Epidermal melanocyte (primary cell): ENCODE results near the gene OR4E1.
"Not testable (repeated sequence)": the region's sequence is repeated elsewhere in the genome, so short reads cannot be mapped to it uniquely, and the experiment has no call there.

Source experiments
- DNase-seq: peaks from one replicate; pipeline ENCODE4 v3.0.0; 2011; ENCODE audit warnings: low spot score; ENCODE audit not compliant: insufficient read length

OR4E1 gene

GRCh38 chr14:21653331-21653885 lies 20.2 kb downstream of the OR4E1 start, which contains the start of gene OR4E2:
Gene OR4E2 (plus strand): TSS chr14:21653835. CDS start chr14:21665083, 11,248 bp downstream.
- no peak for DNase-seq

GRCh38 chr14:21652209-21652808 lies 21.3 kb downstream of the OR4E1 start:
- DNase-seq, result no peak

- no peak for DNase-seq
Observed at GRCh38 chr14:21647380-21647779, 26.2 kb downstream of the OR4E1 start.

DNA sequence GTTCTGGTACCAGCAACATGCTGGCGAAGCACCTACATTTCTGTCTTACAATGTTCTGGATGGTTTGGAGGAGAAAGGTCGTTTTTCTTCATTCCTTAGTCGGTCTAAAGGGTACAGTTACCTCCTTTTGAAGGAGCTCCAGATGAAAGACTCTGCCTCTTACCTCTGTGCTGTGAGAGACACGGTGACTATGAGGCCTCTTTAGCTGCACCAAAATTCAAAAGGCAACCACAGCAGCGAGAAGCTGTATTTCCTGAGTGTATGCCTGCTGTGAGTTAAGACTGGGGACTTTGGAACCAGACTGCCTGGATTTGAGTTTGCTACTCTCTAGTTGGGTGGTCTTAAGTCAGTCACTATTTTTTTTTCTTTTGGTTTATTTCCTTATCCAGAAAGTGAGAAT lies 30.2 kb downstream of the OR4E1 start:
- DNase-seq, result no peak

DNA sequence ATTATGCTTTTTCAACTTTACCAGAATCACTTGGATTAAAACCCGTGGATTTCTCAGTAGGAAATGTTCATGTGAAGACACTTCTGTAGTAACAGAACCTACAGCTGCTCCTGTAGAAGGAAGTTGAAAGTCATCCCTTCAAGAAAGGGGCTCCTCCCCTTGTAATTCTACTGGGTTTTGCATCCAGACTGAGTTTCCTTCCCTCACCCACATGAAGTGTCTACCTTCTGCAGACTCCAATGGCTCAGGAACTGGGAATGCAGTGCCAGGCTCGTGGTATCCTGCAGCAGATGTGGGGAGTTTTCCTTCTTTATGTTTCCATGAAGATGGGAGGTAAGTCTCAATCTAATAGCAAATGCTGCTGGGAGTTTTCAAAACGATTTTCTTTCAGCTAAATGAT lies 30.9 kb downstream of the OR4E1 start:
- no peak for DNase-seq

DNA sequence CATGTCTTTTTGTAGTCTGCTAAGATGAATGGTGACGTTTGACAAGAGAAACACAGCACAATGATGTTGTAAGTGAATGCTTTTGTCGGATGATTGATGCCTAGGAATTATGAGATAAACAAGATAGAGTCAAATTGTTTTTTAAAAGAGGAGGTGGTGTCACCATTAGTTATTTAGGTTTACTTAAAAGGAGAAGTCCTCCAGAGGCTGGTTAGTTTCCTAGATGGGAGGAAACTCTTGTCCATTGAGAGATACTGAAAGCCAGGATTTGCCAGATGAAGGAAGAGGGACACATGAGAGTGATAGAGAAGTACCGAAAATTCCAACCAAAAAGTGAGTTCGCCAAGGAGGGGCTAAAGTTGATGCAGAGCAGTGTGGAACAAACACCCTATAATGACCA lies 38.8 kb downstream of the OR4E1 start, which contains the start of gene OR10G2:
TSS of gene OR10G2 (minus strand) at position 101 of the 400 bp plus-strand sequence. CDS start at position 3, 98 bp downstream.
- DNase-seq, result no peak

DNA sequence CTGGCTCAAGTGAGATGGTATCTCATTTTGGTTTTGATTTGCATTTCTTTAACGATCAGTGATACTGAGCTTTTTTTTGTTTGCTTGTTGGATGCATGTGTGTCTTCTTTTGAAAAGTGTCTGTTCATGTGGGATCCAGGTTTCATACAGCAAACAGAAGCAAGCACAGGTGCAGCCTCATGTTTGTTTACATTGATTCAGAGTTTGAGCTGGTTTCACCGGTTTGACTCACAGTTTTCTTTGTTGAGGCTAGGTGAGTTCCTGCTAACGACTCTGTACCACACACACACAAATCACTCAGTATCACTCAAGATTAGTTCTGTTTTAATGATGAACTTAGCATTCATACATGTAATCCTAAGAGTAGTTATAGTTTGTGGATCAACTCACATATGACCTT lies 42.5 kb downstream of the OR4E1 start:
- DNase-seq, result no peak

DNA sequence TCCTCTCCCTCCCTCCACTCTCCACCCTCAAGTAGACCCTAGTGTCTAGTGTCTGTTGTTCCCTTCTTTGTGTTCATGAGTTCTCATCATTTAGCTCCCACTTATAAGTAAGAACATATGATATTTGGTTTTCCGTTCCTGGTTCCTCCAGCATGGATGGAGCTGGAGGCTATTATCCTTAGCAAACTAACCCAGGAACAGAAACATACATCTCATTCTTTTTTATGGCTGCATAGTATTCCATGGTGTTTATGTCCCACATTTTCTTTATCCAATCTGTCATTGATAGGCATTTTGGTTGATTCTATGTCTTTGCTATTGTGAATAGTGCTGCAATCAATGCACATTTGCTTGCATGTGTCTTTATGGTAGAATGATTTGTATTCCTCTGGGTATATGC lies 43.1 kb downstream of the OR4E1 start:
- DNase-seq, result not testable (repeated sequence)

- no peak for DNase-seq
Observed at GRCh38 chr14:21626491-21627230, 47.0 kb downstream of the OR4E1 start.
